ENCODE measurements around the gene PDAP1. TPM values are rescaled to one million over a fixed set of nuclear protein-coding genes. Genes with fewer than 3 reads are reported as not detected.
A peak's percentile ranks its signal among the peaks of the same experiment; 100 is the strongest.
"Not testable (repeated sequence)": the region's sequence is repeated elsewhere in the genome, so short reads cannot be mapped to it uniquely, and the experiment has no call there.

Gene PDAP1
- total RNA-seq, 1 donor from 2014 or later = 107 TPM

DNA sequence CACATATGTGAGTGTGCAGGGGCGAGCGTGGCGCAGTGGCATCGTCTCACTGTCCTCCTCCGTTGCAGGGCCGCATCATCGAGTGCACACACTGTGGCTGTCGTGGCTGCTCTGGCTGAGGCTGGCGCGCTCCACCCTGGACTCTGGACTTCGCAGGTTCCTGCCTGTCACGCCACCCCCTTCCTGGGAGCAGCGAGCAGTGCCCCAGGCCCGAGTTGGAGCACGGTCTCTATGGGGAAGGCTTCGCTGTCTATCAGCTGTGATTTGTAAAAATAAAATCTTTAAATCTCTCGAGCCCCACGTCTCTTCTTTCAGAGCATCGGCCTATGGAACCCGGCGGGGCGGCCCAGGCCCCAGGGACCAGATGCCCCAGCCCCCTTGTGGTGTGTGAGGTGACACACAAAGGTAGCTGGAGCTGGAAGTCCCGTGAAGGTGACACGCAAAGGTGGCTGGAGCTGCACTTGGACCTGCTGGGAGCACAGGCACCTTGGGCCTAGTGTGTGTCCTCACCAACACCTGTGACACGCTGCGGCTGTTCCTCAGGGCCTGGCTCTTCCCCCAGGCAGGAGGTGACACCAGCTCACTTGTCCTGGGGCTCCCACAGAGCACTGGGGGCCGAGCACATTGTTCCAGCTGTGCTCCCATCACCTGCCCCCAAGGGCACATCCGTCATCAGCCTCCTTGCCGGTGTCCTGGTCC, 11.1 kb upstream of the PDAP1 start:
- peaks cover 56% of the 10 kb centered on the region for H3K36me3 Mint-ChIP-seq (ENCODE audit: low read depth, unreplicated experiment)

DNA sequence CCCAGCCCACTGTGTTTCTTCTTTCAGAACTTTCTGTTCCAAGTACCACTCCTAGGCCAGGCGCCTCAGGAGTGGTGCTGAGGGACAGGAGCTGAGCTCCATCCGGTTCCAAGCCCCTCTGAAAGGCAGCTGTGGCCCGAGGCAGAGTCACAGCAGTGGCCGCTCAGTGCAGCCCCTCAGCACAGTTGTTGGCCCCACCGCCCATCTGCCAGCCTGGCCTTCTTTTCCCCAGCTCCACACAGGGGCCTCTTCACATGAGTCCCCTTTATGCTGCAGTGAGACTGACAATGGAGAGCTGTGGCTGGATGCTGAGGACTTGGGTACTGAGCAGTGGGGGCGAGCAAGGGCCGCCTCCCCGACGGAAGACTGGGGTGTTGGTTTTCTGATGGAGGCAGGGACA, 9.9 kb upstream of the PDAP1 start:
- Mint-ChIP-seq H3K27ac (ENCODE audit: unreplicated experiment) (no peak overlapping the region), H3K27me3 (ENCODE audit: unreplicated experiment) (peaks cover 4% of the 10 kb centered on the region), H3K4me3 (ENCODE audit: unreplicated experiment) (no peak overlapping the region), H3K4me1 (ENCODE audit: unreplicated experiment) (no peaks in the 10 kb centered on the region), H3K9me3 (ENCODE audit: unreplicated experiment) (no peaks in the 10 kb centered on the region), H3K36me3 (ENCODE audit: low read depth, unreplicated experiment) (peaks cover 53% of the 10 kb centered on the region)
- DNase-seq (ENCODE audit: low spot score) = no peak
- TF ChIP-seq, protein P1, sequence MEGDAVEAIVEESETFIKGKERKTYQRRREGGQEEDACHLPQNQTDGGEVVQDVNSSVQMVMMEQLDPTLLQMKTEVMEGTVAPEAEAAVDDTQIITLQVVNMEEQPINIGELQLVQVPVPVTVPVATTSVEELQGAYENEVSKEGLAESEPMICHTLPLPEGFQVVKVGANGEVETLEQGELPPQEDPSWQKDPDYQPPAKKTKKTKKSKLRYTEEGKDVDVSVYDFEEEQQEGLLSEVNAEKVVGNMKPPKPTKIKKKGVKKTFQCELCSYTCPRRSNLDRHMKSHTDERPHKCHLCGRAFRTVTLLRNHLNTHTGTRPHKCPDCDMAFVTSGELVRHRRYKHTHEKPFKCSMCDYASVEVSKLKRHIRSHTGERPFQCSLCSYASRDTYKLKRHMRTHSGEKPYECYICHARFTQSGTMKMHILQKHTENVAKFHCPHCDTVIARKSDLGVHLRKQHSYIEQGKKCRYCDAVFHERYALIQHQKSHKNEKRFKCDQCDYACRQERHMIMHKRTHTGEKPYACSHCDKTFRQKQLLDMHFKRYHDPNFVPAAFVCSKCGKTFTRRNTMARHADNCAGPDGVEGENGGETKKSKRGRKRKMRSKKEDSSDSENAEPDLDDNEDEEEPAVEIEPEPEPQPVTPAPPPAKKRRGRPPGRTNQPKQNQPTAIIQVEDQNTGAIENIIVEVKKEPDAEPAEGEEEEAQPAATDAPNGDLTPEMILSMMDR (IDR thresholded peaks at IDR 0.05; ENCODE audit: unreplicated experiment) = no peak

More for the DNA sequence above, 11.1 kb upstream of the PDAP1 start:
- TF ChIP-seq, protein P1 (IDR thresholded peaks at IDR 0.05; ENCODE audit: unreplicated experiment) = no peak
- no peaks in the 10 kb centered on the region for H3K9me3 Mint-ChIP-seq (ENCODE audit: unreplicated experiment)
- no peak overlapping the region for H3K4me3 Mint-ChIP-seq (ENCODE audit: unreplicated experiment)
- H3K4me1 Mint-ChIP-seq (ENCODE audit: unreplicated experiment) = no peaks in the 10 kb centered on the region
- DNase-seq (ENCODE audit: low spot score) = no peak
- H3K27ac Mint-ChIP-seq (ENCODE audit: unreplicated experiment) = no peak overlapping the region
- H3K27me3 Mint-ChIP-seq (ENCODE audit: unreplicated experiment) = peaks cover 6% of the 10 kb centered on the region

DNA sequence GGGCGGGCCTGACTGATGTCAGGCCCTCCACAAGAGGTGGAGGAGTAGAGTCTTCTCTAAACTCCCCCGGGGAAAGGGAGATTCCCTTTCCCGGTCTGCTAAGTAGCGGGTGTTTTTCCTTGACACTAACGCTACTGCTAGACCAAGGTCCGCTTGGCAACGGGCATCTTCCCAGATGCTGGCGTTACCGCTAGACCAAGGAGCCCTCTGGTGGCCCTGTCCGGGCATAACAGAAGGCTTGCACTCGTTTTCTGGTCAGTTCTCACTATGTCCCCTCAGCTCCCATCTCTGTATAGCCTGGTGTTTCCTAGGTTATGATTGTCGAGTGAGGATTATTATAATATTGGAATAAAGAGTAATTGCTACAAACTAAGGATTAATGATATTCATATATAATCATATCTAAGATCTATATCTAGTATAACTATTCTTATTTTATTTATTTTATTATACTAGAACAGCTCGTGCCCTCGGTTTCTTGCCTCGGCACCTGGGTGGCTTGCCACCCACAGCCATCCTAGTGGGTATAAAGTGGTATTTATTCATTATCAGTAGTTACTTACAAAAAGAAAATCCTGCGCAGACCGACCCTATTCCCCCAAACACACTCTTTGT, 7.2 kb upstream of the PDAP1 start:
- Mint-ChIP-seq H3K36me3 (ENCODE audit: low read depth, unreplicated experiment) (peaks cover 61% of the 10 kb centered on the region), H3K4me3 (ENCODE audit: unreplicated experiment) (peak overlapping the region; percentile 29), H3K27ac (ENCODE audit: unreplicated experiment) (peak overlapping the region; percentile 58)
- peak; percentile 75 for DNase-seq (ENCODE audit: low spot score)
- not testable (repeated sequence) for H3K27me3 Mint-ChIP-seq (ENCODE audit: unreplicated experiment); H3K4me1 Mint-ChIP-seq (ENCODE audit: unreplicated experiment); H3K9me3 Mint-ChIP-seq (ENCODE audit: unreplicated experiment)
- TF ChIP-seq, protein P1 (IDR thresholded peaks at IDR 0.05; ENCODE audit: unreplicated experiment) = peak; percentile 54

DNA sequence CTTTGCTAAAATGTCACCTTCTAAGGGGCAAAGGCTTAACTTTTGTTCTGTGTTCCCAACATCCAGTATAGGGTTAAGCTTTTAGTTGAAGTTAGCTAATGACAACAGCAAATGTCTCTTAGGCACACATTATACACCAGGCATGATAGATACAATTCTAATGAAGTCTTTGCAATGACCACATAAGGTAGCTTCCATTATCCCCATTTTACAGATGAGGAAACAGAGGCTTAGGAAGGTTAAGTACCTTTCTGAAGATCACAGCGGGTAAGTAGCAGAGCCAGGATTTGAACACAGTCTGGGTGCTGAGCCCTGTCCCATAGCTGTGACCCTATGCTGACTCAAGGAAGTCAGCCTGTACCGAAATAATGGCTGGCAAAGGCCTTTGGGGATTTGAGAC, 2.2 kb upstream of the PDAP1 start:
- H3K9me3 Mint-ChIP-seq (ENCODE audit: unreplicated experiment) = no peaks in the 10 kb centered on the region
- H3K27me3 Mint-ChIP-seq (ENCODE audit: unreplicated experiment) = peaks cover 29% of the 10 kb centered on the region
- peaks cover 35% of the 10 kb centered on the region for H3K4me1 Mint-ChIP-seq (ENCODE audit: unreplicated experiment)
- no peak for DNase-seq (ENCODE audit: low spot score)
- TF ChIP-seq, protein P1 (IDR thresholded peaks at IDR 0.05; ENCODE audit: unreplicated experiment) = no peak
- peaks cover 44% of the 10 kb centered on the region for H3K36me3 Mint-ChIP-seq (ENCODE audit: low read depth, unreplicated experiment)
- H3K27ac Mint-ChIP-seq (ENCODE audit: unreplicated experiment) = peak overlapping the region; percentile 100
- peak overlapping the region; percentile 99 for H3K4me3 Mint-ChIP-seq (ENCODE audit: unreplicated experiment)

DNA sequence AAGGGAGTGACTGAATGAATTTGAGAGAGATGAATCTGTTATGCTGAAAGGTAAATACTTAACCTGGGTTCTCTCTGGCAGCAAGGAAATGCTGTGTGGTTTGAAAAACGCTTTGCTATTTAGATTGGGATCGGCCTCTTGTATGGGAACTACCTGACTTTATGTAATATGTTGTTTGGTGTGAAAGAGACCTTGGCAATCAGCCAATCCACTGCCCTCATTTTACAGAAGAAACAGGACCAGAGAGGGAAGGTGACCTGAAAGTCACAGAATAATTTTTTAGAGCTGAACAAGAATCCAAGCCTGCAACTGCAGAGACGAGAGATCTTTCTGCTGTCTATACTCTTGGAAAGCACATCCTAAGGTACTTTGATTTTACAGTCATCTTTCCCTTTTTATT, 1.4 kb upstream of the PDAP1 start:
- H3K9me3 Mint-ChIP-seq (ENCODE audit: unreplicated experiment) = no peaks in the 10 kb centered on the region

More for the DNA sequence above, 1.4 kb upstream of the PDAP1 start:
- Mint-ChIP-seq H3K4me1 (ENCODE audit: unreplicated experiment) (peaks cover 35% of the 10 kb centered on the region), H3K4me3 (ENCODE audit: unreplicated experiment) (peak overlapping the region; percentile 99), H3K36me3 (ENCODE audit: low read depth, unreplicated experiment) (peaks cover 38% of the 10 kb centered on the region), H3K27ac (ENCODE audit: unreplicated experiment) (peak overlapping the region; percentile 100), H3K27me3 (ENCODE audit: unreplicated experiment) (peaks cover 29% of the 10 kb centered on the region)
- no peak for DNase-seq (ENCODE audit: low spot score)
- TF ChIP-seq, protein P1 (IDR thresholded peaks at IDR 0.05; ENCODE audit: unreplicated experiment) = no peak

Measured in endothelial cell (in vitro differentiated cells).